ENCODE results near the gene LY86. TPM values are rescaled to one million over a fixed set of nuclear protein-coding genes. Genes with fewer than 3 reads are reported as not detected.

The LY86 gene
- total and polyA plus RNA-seq, 9 of the 15 experiments (the other 6 are each of a cell fraction or from before 2014, with no cell fraction given), result 0.08 to 0.20 TPM; not detected in 7

GRCh38 chr6:6657085-6657819, 68.7 kb downstream of the LY86 start (continued):
- no peak for TF ChIP-seq RHOXF2B (CRISPR knock-in tag; conservative IDR thresholded peaks at IDR 0.05)
- no peak for TF ChIP-seq GATA2 (CRISPR knock-in tag; IDR thresholded peaks at IDR 0.05)
- TF ChIP-seq ZNF23 (CRISPR knock-in tag; IDR thresholded peaks at IDR 0.05), result no peak
- TF ChIP-seq MITF (IDR thresholded peaks at IDR 0.05), result no peak
- no peak for TF ChIP-seq RBFOX2 (IDR thresholded peaks at IDR 0.05; ENCODE audit: low read depth, low read length)
- TF ChIP-seq, protein P1, sequence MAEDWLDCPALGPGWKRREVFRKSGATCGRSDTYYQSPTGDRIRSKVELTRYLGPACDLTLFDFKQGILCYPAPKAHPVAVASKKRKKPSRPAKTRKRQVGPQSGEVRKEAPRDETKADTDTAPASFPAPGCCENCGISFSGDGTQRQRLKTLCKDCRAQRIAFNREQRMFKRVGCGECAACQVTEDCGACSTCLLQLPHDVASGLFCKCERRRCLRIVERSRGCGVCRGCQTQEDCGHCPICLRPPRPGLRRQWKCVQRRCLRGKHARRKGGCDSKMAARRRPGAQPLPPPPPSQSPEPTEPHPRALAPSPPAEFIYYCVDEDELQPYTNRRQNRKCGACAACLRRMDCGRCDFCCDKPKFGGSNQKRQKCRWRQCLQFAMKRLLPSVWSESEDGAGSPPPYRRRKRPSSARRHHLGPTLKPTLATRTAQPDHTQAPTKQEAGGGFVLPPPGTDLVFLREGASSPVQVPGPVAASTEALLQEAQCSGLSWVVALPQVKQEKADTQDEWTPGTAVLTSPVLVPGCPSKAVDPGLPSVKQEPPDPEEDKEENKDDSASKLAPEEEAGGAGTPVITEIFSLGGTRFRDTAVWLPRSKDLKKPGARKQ (CRISPR knock-in tag; IDR thresholded peaks at IDR 0.05), result no peak
- TF ChIP-seq CBFA2T3 (IDR thresholded peaks at IDR 0.05), result 0 out of 2 replicates have a peak, but pooled peaks have one; percentile 10
- TF ChIP-seq TFE3 (CRISPR knock-in tag; IDR thresholded peaks at IDR 0.05), result peak; percentile 98
- TF ChIP-seq NFYB (IDR thresholded peaks at IDR 0.05; ENCODE audit: extremely low read depth, insufficient read length), result peak; percentile 36
- 0 out of 4 replicates have a peak, but pooled peaks of 1 of the 2 experiments have one; percentile 12 for TF ChIP-seq RCOR1 (IDR thresholded peaks at IDR 0.05; ENCODE audit: borderline replicate concordance in 1 of 2, low read depth in 2 of 2, low read length in 2 of 2)
- no peak for TF ChIP-seq POLR2AphosphoS5 (IDR thresholded peaks at IDR 0.05; ENCODE audit: control insufficient read depth, insufficient read depth, low read depth, low read length)
- TF ChIP-seq ZNF274 (IDR thresholded peaks at IDR 0.05; ENCODE audit: borderline replicate concordance, low read depth, low read length), result no peak
- TF ChIP-seq JUNB (CRISPR knock-in tag; conservative IDR thresholded peaks at IDR 0.05), result no peak
- TF ChIP-seq TSC22D4 (tag; IDR thresholded peaks at IDR 0.05), result no peak
- no peak for TF ChIP-seq EHMT2 (IDR thresholded peaks at IDR 0.05)
- no peak for TF ChIP-seq FOXK2 (conservative IDR thresholded peaks at IDR 0.05 in 1 of 2, IDR thresholded peaks at IDR 0.05 in 1 of 2; ENCODE audit: low read depth in 2 of 2)
- TF ChIP-seq, protein P2, sequence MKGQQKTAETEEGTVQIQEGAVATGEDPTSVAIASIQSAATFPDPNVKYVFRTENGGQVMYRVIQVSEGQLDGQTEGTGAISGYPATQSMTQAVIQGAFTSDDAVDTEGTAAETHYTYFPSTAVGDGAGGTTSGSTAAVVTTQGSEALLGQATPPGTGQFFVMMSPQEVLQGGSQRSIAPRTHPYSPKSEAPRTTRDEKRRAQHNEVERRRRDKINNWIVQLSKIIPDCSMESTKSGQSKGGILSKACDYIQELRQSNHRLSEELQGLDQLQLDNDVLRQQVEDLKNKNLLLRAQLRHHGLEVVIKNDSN (CRISPR knock-in tag; IDR thresholded peaks at IDR 0.05), result peak; percentile 85
- no peak for TF ChIP-seq ZBTB1 (CRISPR knock-in tag; IDR thresholded peaks at IDR 0.05; ENCODE audit: borderline replicate concordance, low read depth)
- TF ChIP-seq MXI1 (IDR thresholded peaks at IDR 0.05; ENCODE audit: low read depth, low read length), result no peak
- TF ChIP-seq, protein P3, sequence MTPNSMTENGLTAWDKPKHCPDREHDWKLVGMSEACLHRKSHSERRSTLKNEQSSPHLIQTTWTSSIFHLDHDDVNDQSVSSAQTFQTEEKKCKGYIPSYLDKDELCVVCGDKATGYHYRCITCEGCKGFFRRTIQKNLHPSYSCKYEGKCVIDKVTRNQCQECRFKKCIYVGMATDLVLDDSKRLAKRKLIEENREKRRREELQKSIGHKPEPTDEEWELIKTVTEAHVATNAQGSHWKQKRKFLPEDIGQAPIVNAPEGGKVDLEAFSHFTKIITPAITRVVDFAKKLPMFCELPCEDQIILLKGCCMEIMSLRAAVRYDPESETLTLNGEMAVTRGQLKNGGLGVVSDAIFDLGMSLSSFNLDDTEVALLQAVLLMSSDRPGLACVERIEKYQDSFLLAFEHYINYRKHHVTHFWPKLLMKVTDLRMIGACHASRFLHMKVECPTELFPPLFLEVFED (CRISPR knock-in tag; conservative IDR thresholded peaks at IDR 0.05), result no peak
- TF ChIP-seq SRF (CRISPR knock-in tag; IDR thresholded peaks at IDR 0.05), result no peak
- TF ChIP-seq BDP1 (IDR thresholded peaks at IDR 0.05; ENCODE audit: insufficient read depth, insufficient read length), result no peak
